SU-DHL-6 (cell line): ENCODE results near the gene UXS1.
"Not testable (repeated sequence)": the region's sequence is repeated elsewhere in the genome, so short reads cannot be mapped to it uniquely, and the experiment has no call there.

Experiments used
- H2AFZ ChIP-seq: fragments of 200-600 bp; sonication (generic); 2 replicates; pipeline ENCODE4 v1.6.1; 2014; ENCODE audit warnings: low read depth, mild to moderate bottlenecking, moderate library complexity, mixed read lengths, antibody characterized with exemption, low read length; ENCODE audit not compliant: severe bottlenecking
- H3F3A ChIP-seq: fragments of 200-600 bp; shearing (Covaris generic); 2 replicates; pipeline ENCODE4 v1.6.0; 2016; ENCODE audit warnings: antibody characterized with exemption, mild to moderate bottlenecking; ENCODE audit not compliant: insufficient read depth
- H3K27ac ChIP-seq: fragments of 200-600 bp; sonication (generic); 2 replicates; pipeline ENCODE4 v1.5.1; 2016; ENCODE audit warnings: low read depth, mild to moderate bottlenecking, low read length, moderate library complexity, mixed read lengths
- H3K27me3 ChIP-seq: fragments of 200-600 bp; sonication (generic), shearing (Covaris generic); 2 replicates; pipeline ENCODE4 v1.6.0; 2014; ENCODE audit warnings: mild to moderate bottlenecking, low read length
- H3K36me3 ChIP-seq: fragments of 200-600 bp; sonication (generic); 2 replicates; pipeline ENCODE4 v1.6.1; 2014; ENCODE audit warnings: mild to moderate bottlenecking, low read length, mixed read lengths
- H3K4me2 ChIP-seq: fragments of 300-600, 200-600 bp; shearing (Covaris generic), sonication (generic); 2 replicates; pipeline ENCODE4 v1.6.0; 2014; ENCODE audit warnings: low read length, low read depth, mild to moderate bottlenecking; ENCODE audit not compliant: poor library complexity, severe bottlenecking
- H3K4me3 ChIP-seq: fragments of 200-600 bp; sonication (generic); 2 replicates; pipeline ENCODE4 v1.5.1; 2014; ENCODE audit warnings: antibody characterized with exemption, low read length, mild to moderate bottlenecking, mixed read lengths; ENCODE audit not compliant: insufficient read depth, poor library complexity, severe bottlenecking
- H3K79me2 ChIP-seq: fragments of 200-600 bp; sonication (generic); 2 replicates; pipeline ENCODE4 v1.6.1; 2014; ENCODE audit warnings: mild to moderate bottlenecking, low read length, moderate library complexity; ENCODE audit not compliant: insufficient read depth
- H3K9ac ChIP-seq: fragments of 200-600 bp; sonication (generic); 2 replicates; pipeline ENCODE4 v1.7.0; 2014; ENCODE audit warnings: mild to moderate bottlenecking, low read length
- H3K9me2 ChIP-seq: fragments of 200-600 bp; sonication (generic); replicated peaks from 2 replicates; pipeline ENCODE4 v1.6.1; 2014; ENCODE audit warnings: low read length; ENCODE audit not compliant: insufficient read depth
- H3K9me3 ChIP-seq: fragments of 200-600 bp; sonication (generic); 2 replicates; pipeline ENCODE4 v1.6.1; 2014; ENCODE audit warnings: low read length, mixed read lengths; ENCODE audit not compliant: insufficient read depth
- H4K20me1 ChIP-seq: fragments of 200-600 bp; sonication (generic); 2 replicates; pipeline ENCODE4 v1.6.1; 2014; ENCODE audit warnings: low read depth, mild to moderate bottlenecking, antibody characterized with exemption, low read length, moderate library complexity, mixed read lengths
- EZH2phosphoT487 ChIP-seq: fragments of 200-600 bp; sonication (generic), shearing (Covaris generic); conservative IDR thresholded peaks from 2 replicates; pipeline ENCODE4 v1.6.1; 2018; ENCODE audit warnings: mild to moderate bottlenecking, antibody characterized with exemption, low read length, moderate library complexity, mixed read lengths
- TF ChIP-seq, protein P1 (sequence below): fragments of 200-600 bp; sonication (generic); IDR thresholded peaks from one replicate; pipeline ENCODE4 v1.5.1; 2017; ENCODE audit warnings: antibody characterized with exemption, mild to moderate bottlenecking, low read length, moderate library complexity; ENCODE audit not compliant: insufficient read depth, poor library complexity, severe bottlenecking

The UXS1 gene

DNA sequence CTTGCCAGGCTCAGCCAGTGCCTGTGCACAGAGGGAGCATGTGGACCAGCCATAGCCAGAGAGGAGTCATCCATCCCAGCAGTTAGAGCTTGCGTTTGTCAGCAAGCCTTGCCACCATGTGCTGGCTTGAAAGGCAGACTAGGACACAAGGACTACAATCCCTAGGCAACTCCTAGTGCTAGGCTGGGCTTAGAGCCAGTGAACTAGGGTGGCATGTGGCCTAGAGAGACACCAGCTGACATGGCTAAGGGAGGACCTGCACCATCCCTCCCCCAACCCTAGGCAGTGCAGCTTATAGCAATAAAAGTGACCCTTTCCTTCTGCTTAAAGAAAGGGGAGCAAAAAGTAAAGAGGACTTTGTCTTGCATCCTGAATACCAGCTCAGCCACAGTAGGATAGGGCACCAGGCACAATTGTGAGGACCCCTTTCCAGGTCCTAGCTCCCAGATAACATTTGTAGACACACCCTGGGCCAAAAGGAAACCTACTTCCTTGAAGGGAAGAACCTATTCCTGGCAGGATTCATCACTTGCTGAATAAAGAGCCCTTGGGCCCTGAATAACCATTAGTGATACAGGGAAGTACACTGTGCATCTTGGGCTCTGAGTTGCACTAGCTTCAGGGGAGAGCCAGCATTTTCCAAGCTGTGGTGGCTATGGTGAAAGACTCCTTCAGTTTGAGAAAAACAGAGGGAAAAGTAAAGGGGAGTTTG, 38.7 kb upstream of the UXS1 start:
- no peaks in the 10 kb centered on the region for H3K79me2 ChIP-seq
- H3K27ac ChIP-seq: no peak overlapping the region
- no peaks in the 10 kb centered on the region for H3K36me3 ChIP-seq
- no peak overlapping the region for H3K4me3 ChIP-seq
- H2AFZ ChIP-seq: no peak overlapping the region
- H4K20me1 ChIP-seq: no peaks in the 10 kb centered on the region
- no peaks in the 10 kb centered on the region for H3F3A ChIP-seq
- H3K9me3 ChIP-seq: no peaks in the 10 kb centered on the region; the same call in 1 of the 2 replicates
- no peak for TF ChIP-seq EZH2phosphoT487
- TF ChIP-seq, protein P1, sequence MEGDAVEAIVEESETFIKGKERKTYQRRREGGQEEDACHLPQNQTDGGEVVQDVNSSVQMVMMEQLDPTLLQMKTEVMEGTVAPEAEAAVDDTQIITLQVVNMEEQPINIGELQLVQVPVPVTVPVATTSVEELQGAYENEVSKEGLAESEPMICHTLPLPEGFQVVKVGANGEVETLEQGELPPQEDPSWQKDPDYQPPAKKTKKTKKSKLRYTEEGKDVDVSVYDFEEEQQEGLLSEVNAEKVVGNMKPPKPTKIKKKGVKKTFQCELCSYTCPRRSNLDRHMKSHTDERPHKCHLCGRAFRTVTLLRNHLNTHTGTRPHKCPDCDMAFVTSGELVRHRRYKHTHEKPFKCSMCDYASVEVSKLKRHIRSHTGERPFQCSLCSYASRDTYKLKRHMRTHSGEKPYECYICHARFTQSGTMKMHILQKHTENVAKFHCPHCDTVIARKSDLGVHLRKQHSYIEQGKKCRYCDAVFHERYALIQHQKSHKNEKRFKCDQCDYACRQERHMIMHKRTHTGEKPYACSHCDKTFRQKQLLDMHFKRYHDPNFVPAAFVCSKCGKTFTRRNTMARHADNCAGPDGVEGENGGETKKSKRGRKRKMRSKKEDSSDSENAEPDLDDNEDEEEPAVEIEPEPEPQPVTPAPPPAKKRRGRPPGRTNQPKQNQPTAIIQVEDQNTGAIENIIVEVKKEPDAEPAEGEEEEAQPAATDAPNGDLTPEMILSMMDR: no peak
- no peaks in the 10 kb centered on the region for H3K27me3 ChIP-seq
- no peaks in the 10 kb centered on the region for H3K9me2 ChIP-seq
- H3K9ac ChIP-seq: no peak overlapping the region
- no peak overlapping the region for H3K4me2 ChIP-seq

DNA sequence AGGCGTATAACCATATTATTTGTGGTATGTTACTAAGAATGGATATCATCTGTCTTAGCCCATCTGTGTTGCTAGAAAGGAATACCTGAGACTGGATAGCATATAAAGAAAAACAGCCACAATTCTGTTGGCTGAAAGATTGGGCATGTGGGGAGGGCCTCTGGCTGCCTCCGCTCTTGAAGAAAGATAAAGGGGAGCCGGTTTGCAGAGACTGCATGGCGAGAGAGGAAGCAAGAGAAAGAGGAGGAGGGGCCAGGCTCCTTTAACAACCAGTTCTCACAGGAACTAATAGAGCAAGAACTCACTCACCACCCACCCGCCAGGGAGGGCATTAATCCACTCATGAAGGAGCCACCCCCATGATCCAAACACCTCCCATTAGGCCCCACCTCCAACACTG, 29.2 kb upstream of the UXS1 start:
- H3K4me3 ChIP-seq: no peak overlapping the region
- H3K9me3 ChIP-seq: no peaks in the 10 kb centered on the region
- H3K27ac ChIP-seq: no peak overlapping the region
- TF ChIP-seq EZH2phosphoT487: no peak
- TF ChIP-seq, protein P1: no peak
- no peaks in the 10 kb centered on the region for H3K9me2 ChIP-seq
- no peaks in the 10 kb centered on the region for H3K79me2 ChIP-seq
- H3K36me3 ChIP-seq: no peaks in the 10 kb centered on the region
- no peaks in the 10 kb centered on the region for H4K20me1 ChIP-seq
- no peaks in the 10 kb centered on the region for H3F3A ChIP-seq
- no peak overlapping the region for H2AFZ ChIP-seq
- no peaks in the 10 kb centered on the region for H3K27me3 ChIP-seq
- no peak overlapping the region for H3K4me2 ChIP-seq
- no peak overlapping the region for H3K9ac ChIP-seq

DNA sequence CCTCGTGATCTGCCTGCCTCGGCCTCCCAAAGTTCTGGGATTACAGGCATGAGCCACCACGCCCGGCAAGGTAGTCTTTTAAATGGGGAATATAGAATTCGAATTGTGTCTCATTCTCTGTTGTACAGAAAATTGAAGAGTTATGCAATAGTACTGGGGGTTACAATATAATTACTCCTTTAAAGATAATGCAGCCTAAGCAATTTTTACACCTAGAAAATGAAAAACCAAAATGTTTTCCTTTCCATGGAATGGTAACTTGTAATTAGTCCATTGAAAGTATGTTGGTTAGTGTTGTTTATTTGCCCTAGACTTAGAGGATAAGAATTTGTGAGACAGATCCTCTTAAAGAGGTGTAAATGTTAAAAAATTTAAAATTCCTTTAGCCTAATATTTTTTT, 28.0 kb upstream of the UXS1 start:
- not testable (repeated sequence) for H3K9ac ChIP-seq, H3K27ac ChIP-seq, H3F3A ChIP-seq

DNA sequence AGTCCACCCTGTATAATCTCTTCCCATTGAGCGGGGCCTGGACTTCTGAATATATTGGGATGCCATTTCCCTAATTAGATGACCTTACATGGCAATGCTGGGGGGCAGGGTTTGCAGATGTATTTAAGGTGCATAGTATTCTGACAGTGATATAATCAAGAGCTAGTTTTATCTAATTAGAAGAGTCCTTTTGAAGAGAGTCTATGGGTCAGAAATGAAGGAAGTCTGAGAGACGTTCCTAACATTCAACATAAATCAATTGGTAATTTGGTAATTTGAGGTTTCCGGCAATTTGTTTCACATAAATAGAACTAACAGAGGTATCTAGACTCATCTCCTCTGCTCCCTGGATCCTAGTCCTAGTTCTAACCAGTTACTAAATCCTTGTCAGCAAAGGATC, 25.7 kb upstream of the UXS1 start:
- H3K4me3 ChIP-seq: no peak overlapping the region
- no peak for TF ChIP-seq EZH2phosphoT487
- TF ChIP-seq, protein P1: no peak
- no peaks in the 10 kb centered on the region for H3K27me3 ChIP-seq
- no peak overlapping the region for H3K9ac ChIP-seq
- H3K36me3 ChIP-seq: no peaks in the 10 kb centered on the region
- H2AFZ ChIP-seq: no peak overlapping the region
- H3K27ac ChIP-seq: no peak overlapping the region
- H3K79me2 ChIP-seq: no peaks in the 10 kb centered on the region
- H4K20me1 ChIP-seq: no peaks in the 10 kb centered on the region
- H3F3A ChIP-seq: no peaks in the 10 kb centered on the region
- H3K9me2 ChIP-seq: no peaks in the 10 kb centered on the region
- no peaks in the 10 kb centered on the region for H3K9me3 ChIP-seq
- no peak overlapping the region for H3K4me2 ChIP-seq

More for the DNA sequence above, 28.0 kb upstream of the UXS1 start:
- H3K36me3 ChIP-seq, H3K9me3 ChIP-seq, H3K27me3 ChIP-seq, H4K20me1 ChIP-seq, H3K4me2 ChIP-seq, H3K79me2 ChIP-seq, H3K9me2 ChIP-seq, H2AFZ ChIP-seq, H3K4me3 ChIP-seq: not testable (repeated sequence)

DNA sequence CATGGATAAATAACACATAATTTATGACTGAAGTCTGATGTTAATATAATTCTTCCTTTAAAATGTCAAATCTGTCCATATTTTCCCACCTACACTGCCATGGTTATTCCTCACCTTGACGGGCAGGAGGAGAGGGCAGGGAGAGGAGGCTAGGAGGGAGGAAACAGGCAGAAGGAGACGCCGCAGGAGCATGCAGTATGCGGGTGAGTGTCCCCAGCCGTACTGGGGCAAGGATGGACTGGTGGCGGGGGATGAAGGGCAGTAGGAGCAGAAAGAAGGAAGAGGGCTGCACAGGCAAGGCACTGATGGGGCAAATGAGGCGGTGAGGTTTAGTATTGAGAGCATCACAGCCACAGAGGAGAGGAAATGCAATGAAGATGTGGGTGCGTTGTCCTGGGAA, 25.1 kb upstream of the UXS1 start:
- not testable (repeated sequence) for H2AFZ ChIP-seq, H3K36me3 ChIP-seq, H3K27ac ChIP-seq, H3F3A ChIP-seq, H3K4me2 ChIP-seq, H3K9me2 ChIP-seq, H3K27me3 ChIP-seq, H4K20me1 ChIP-seq, H3K9me3 ChIP-seq, H3K4me3 ChIP-seq, H3K79me2 ChIP-seq, H3K9ac ChIP-seq
